ENCODE results near the gene ZEB1.
"Not testable (repeated sequence)": the region's sequence is repeated elsewhere in the genome, so short reads cannot be mapped to it uniquely, and the experiment has no call there.

The ZEB1 gene

GRCh38 chr10:31422634-31423033, 103.6 kb downstream of the ZEB1 start:
- H3K4me3 ChIP-seq (ENCODE audit: low read depth, low read length) = no peak overlapping the region
- no peak for TF ChIP-seq MYC (IDR thresholded peaks at IDR 0.05; ENCODE audit: low read depth, low read length)
- TF ChIP-seq MAX (IDR thresholded peaks at IDR 0.05; ENCODE audit: low read depth, low read length) = no peak
- DNase-seq (ENCODE audit: low read depth) = no peak

GRCh38 chr10:31424473-31424872, 105.5 kb downstream of the ZEB1 start:
- H3K4me3 ChIP-seq (ENCODE audit: low read depth, low read length) = no peak overlapping the region
- TF ChIP-seq POLR2A (IDR thresholded peaks at IDR 0.05; ENCODE audit: extremely low read depth, insufficient read length) (no peak), MAX (IDR thresholded peaks at IDR 0.05; ENCODE audit: low read depth, low read length) (no peak), MYC (IDR thresholded peaks at IDR 0.05; ENCODE audit: low read depth, low read length) (no peak)
- TF ChIP-seq, protein P1, sequence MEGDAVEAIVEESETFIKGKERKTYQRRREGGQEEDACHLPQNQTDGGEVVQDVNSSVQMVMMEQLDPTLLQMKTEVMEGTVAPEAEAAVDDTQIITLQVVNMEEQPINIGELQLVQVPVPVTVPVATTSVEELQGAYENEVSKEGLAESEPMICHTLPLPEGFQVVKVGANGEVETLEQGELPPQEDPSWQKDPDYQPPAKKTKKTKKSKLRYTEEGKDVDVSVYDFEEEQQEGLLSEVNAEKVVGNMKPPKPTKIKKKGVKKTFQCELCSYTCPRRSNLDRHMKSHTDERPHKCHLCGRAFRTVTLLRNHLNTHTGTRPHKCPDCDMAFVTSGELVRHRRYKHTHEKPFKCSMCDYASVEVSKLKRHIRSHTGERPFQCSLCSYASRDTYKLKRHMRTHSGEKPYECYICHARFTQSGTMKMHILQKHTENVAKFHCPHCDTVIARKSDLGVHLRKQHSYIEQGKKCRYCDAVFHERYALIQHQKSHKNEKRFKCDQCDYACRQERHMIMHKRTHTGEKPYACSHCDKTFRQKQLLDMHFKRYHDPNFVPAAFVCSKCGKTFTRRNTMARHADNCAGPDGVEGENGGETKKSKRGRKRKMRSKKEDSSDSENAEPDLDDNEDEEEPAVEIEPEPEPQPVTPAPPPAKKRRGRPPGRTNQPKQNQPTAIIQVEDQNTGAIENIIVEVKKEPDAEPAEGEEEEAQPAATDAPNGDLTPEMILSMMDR (IDR thresholded peaks at IDR 0.05; ENCODE audit: low read depth, low read length) = no peak
- DNase-seq (ENCODE audit: low read depth) = no peak

GRCh38 chr10:31426401-31426800, 107.4 kb downstream of the ZEB1 start:
- DNase-seq (ENCODE audit: low read depth) = no peak
- H3K4me3 ChIP-seq (ENCODE audit: low read depth, low read length) = no peak overlapping the region
- TF ChIP-seq POLR2A (IDR thresholded peaks at IDR 0.05; ENCODE audit: extremely low read depth, insufficient read length) (no peak), MAX (IDR thresholded peaks at IDR 0.05; ENCODE audit: low read depth, low read length) (no peak), MYC (IDR thresholded peaks at IDR 0.05; ENCODE audit: low read depth, low read length) (no peak)
- TF ChIP-seq, protein P1 (IDR thresholded peaks at IDR 0.05; ENCODE audit: low read depth, low read length) = no peak

DNA sequence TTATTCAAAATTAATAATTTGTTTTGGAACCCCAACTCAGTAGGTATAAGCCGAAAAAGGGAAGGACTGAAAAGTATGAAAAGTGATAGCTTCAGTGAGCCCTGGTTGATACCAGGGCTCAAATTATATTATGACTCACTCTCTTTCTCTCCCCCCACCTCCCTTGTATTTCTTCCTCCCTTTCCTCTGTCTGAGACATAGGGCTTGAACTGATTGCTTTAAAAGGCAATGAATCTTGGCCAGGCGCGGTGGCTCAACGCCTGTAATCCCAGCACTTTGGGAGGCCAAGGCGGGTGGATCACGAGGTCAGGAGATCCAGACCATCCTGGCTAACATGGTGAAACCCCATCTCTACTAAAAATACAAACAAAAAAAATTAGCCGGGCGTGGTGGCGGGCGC, 108.3 kb downstream of the ZEB1 start:
- H3K4me3 ChIP-seq (ENCODE audit: low read depth, low read length) = not testable (repeated sequence)

DNA sequence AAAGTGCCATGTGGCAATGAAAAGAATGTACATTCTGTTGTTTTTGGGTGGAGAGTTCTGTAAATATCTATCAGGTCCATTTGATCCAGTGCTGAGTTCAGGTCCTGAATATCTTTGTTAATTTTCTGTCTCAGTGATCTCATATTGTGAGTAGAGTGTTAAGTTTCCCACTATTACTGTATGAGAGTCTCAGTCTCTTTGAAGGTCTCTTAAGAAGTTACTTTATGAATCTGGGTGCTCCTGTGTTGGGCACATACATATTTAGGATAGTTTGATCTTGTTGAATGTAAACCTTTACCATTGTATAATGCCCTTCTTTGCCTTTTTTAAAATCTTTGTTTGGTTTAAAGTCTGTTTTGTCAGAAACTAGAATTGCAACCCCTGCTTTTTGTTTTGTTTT, 109.5 kb downstream of the ZEB1 start:
- not testable (repeated sequence) for H3K4me3 ChIP-seq (ENCODE audit: low read depth, low read length); DNase-seq (ENCODE audit: low read depth)

More for the DNA sequence above, 108.3 kb downstream of the ZEB1 start:
- DNase-seq (ENCODE audit: low read depth) = not testable (repeated sequence)

DNA sequence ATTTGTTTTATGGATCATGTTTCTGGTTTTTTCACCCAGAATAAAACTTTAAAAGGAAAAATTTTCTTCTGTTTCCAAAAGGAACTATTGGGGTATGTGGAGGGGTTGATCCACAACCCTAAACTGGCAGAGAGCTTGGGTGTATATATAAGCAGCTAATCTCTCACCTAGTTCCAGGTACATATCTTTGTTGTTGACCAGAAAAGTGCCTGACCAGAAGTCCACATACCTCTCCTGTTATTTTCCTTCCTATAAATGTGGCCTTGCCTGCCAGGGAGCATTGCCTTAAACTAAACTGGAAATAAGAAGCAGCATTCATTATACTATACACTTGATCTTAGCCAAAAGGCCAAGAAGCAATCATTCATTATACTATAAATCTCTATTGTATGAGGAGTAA, 112.0 kb downstream of the ZEB1 start:
- H3K4me3 ChIP-seq (ENCODE audit: low read depth, low read length) = no peak overlapping the region
- no peak for DNase-seq (ENCODE audit: low read depth)
- no peak for TF ChIP-seq MAX (IDR thresholded peaks at IDR 0.05; ENCODE audit: low read depth, low read length)
- TF ChIP-seq POLR2A (IDR thresholded peaks at IDR 0.05; ENCODE audit: extremely low read depth, insufficient read length) = no peak
- TF ChIP-seq MYC (IDR thresholded peaks at IDR 0.05; ENCODE audit: low read depth, low read length) = no peak
- TF ChIP-seq, protein P1 (IDR thresholded peaks at IDR 0.05; ENCODE audit: low read depth, low read length) = no peak

- H3K4me3 ChIP-seq (ENCODE audit: low read depth, low read length) = no peak overlapping the region
- TF ChIP-seq POLR2A (IDR thresholded peaks at IDR 0.05; ENCODE audit: extremely low read depth, insufficient read length) (no peak), MYC (IDR thresholded peaks at IDR 0.05; ENCODE audit: low read depth, low read length) (no peak), MAX (IDR thresholded peaks at IDR 0.05; ENCODE audit: low read depth, low read length) (no peak)
- TF ChIP-seq, protein P1 (IDR thresholded peaks at IDR 0.05; ENCODE audit: low read depth, low read length) = no peak
- DNase-seq (ENCODE audit: low read depth) = no peak
Observed at GRCh38 chr10:31437959-31438358, 118.9 kb downstream of the ZEB1 start.

Data from NB4 (cell line).